GM12874 (cell line): Measurements from ENCODE around the gene CAPZA1.
A peak's percentile ranks its signal among the peaks of the same experiment; 100 is the strongest.

Source experiments
- CTCF ChIP-seq: IDR thresholded peaks from 2 replicates; pipeline ENCODE4 v1.5.1; 2011; ENCODE audit warnings: low read depth, mild to moderate bottlenecking, control low read depth, low read length, moderate library complexity; ENCODE audit not compliant: insufficient read depth

Gene CAPZA1

GRCh38 chr1:112710586-112710985, 91.0 kb downstream of the CAPZA1 start:
- TF ChIP-seq CTCF: no peak

DNA sequence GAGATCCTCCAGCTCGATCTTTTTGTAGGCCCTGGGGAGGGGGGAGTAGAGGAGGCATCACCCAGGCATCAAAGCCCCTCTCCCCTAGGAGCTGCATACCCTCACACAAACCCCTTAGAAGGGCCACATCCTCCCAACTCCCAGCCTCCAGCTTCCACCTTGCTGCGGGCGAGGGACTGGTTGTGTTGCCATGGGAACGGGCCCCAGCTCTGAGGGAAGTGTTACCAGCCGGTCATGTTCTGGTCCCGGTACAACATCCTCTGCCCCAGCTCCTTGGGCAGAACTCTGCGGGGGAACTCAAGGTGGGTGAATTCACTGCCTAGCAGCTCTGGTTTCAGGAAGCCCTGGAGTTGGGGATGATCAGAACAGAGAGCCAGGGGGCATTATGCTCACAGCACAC, 91.4 kb downstream of the CAPZA1 start:
- TF ChIP-seq CTCF: no peak

DNA sequence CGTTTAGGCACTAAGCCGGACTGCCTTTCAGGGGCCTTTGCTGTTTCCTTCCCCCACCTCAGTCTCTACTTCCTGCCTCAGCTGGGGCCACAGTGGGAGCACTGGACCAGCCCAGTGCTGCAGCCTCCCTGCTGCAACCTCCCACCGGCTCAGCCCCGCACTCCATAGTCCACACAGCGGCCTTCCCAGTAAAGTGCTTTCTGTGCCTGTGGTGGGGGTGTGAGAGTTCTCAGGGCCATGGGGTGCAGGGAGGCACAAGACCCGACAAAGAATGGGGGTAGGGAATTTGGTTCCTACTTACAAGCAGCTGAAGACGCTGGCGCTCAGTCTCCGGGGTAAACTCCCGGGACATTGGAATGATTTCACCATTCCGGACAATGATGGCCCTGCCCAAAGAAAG, 92.0 kb downstream of the CAPZA1 start:
- no peak for TF ChIP-seq CTCF

DNA sequence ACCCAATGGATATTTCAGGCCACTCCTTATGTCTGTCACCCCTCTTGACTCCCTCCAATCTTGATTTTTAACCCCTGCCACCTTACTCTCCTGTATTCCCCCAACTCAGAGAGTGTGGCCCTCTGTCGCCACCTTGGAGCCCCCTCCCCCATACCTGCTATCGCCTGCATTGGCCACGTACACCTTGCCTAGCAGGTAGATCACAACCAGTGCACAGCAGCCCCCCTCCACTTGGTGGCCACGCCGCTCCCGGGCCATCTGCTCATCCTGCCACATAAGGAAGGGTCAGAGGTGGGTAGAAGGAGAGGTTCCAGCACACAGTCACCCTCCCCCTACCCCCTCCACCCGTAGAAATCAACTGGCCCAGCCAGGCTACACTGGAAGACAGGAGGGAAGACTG, 92.6 kb downstream of the CAPZA1 start:
- no peak for TF ChIP-seq CTCF

GRCh38 chr1:112712701-112713128, 93.1 kb downstream of the CAPZA1 start:
- no peak for TF ChIP-seq CTCF

GRCh38 chr1:112713466-112714312, 94.1 kb downstream of the CAPZA1 start:
- no peak for TF ChIP-seq CTCF

DNA sequence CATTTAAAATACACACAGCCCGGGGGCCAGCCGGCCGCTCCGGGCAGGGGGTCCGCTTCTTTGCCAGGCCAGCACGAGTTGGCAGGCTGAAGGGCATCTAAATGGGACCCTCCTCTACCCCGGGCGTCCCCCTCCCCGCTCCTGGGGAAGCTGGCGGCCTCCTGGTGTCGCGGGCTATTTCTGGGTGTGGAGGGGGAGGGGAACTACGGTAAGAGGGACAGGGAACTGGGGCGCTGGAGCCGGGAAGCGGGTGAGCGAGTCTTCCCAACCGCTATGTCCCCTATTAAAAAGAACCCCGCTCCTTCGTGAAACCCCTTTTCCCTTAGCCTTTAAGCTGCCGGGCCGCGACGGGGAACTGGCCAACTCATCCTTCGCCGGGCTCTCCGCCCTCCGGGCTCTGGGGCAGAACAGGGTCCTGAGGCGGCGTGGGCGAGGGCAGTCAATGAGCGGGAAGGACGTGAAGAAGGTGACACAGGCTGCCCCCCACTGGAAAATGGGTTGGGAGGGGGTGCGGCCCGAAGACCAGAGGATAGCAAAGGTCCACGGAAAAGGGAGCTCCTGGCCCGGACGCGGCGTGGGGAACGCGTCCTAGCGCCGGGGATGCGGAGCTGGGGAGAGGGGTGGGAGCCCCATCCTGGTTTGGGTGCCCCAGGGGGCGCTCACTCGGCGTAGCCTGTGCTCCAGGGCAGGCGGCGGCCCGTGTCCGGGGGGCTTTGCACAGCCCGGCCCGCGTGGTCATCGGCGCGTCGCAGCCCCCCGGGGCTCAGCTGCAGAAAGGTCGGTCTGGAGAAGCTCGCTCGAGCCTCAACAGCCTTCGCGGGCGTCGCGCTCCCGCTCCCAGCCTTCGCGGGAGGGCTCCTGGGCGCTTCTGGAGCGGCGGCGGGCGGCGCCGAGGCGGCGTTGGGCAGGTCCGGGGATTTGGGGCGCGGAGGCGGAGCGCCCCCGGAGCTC, 95.0 kb downstream of the CAPZA1 start:
- TF ChIP-seq CTCF: 0 out of 2 replicates have a peak, but pooled peaks have one; percentile 1
